WERI-Rb-1 (cell line): ENCODE results near the gene SLC5A5.
A peak's percentile ranks its signal among the peaks of the same experiment; 100 is the strongest.
"Not testable (repeated sequence)": the region's sequence is repeated elsewhere in the genome, so short reads cannot be mapped to it uniquely, and the experiment has no call there.

Source experiments
- DNase-seq: peaks from one replicate; pipeline ENCODE4 v3.0.0-alpha.2; 2020
- H3K27ac ChIP-seq: fragments of 250-450 bp; sonication (Bioruptor Pico); 2 replicates; pipeline ENCODE4 v1.5.1; 2020; ENCODE audit warnings: mild to moderate bottlenecking, moderate library complexity
- H3K27me3 ChIP-seq: fragments of 250-450 bp; sonication (Bioruptor Pico); 2 replicates; pipeline ENCODE4 v1.5.1; 2021; ENCODE audit warnings: mild to moderate bottlenecking, low read depth, moderate library complexity; ENCODE audit not compliant: insufficient read depth, severe bottlenecking
- H3K36me3 ChIP-seq: fragments of 250-450 bp; sonication (Bioruptor Pico); 2 replicates; pipeline ENCODE4 v1.5.1; 2020; ENCODE audit warnings: mild to moderate bottlenecking, moderate library complexity
- H3K4me3 ChIP-seq: 2 replicates; pipeline ENCODE4 v1.5.1; 2011; ENCODE audit warnings: low read depth, mild to moderate bottlenecking, control low read depth, low read length
- H3K9me3 ChIP-seq: fragments of 250-450 bp; sonication (Bioruptor Pico); 2 replicates; pipeline ENCODE4 v1.5.1; 2021; ENCODE audit warnings: mild to moderate bottlenecking, moderate library complexity; ENCODE audit not compliant: severe bottlenecking
- TF ChIP-seq, protein P1 (sequence below): IDR thresholded peaks from 2 replicates; pipeline ENCODE4 v1.5.1; 2011; ENCODE audit warnings: low read depth, mild to moderate bottlenecking, control low read depth, inconsistent platforms, low read length

SLC5A5 gene

DNA sequence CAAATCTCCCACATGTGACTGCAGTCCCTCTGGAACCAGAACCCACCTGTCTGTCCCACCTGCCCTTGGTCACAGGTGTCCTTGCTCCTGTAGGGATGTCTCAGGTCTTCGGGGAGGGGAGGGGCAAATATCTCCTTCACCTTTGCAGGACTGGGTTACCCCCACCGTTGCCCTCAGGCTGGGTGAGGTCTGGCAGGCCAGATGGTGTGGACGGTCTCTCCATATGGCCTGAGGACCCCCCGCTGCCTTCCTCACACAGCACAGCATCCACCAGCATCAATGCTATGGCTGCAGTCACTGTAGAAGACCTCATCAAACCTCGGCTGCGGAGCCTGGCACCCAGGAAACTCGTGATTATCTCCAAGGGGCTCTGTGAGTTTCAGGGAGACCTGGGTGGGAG, 10.0 kb downstream of the SLC5A5 start:
- Histone ChIP-seq H3K4me3 (no peak overlapping the region), H3K27me3 (no peaks in the 10 kb centered on the region), H3K27ac (peak overlapping the region; percentile 62), H3K36me3 (no peaks in the 10 kb centered on the region), H3K9me3 (no peaks in the 10 kb centered on the region)
- TF ChIP-seq, protein P1, sequence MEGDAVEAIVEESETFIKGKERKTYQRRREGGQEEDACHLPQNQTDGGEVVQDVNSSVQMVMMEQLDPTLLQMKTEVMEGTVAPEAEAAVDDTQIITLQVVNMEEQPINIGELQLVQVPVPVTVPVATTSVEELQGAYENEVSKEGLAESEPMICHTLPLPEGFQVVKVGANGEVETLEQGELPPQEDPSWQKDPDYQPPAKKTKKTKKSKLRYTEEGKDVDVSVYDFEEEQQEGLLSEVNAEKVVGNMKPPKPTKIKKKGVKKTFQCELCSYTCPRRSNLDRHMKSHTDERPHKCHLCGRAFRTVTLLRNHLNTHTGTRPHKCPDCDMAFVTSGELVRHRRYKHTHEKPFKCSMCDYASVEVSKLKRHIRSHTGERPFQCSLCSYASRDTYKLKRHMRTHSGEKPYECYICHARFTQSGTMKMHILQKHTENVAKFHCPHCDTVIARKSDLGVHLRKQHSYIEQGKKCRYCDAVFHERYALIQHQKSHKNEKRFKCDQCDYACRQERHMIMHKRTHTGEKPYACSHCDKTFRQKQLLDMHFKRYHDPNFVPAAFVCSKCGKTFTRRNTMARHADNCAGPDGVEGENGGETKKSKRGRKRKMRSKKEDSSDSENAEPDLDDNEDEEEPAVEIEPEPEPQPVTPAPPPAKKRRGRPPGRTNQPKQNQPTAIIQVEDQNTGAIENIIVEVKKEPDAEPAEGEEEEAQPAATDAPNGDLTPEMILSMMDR = no peak
- DNase-seq = peak; percentile 84

DNA sequence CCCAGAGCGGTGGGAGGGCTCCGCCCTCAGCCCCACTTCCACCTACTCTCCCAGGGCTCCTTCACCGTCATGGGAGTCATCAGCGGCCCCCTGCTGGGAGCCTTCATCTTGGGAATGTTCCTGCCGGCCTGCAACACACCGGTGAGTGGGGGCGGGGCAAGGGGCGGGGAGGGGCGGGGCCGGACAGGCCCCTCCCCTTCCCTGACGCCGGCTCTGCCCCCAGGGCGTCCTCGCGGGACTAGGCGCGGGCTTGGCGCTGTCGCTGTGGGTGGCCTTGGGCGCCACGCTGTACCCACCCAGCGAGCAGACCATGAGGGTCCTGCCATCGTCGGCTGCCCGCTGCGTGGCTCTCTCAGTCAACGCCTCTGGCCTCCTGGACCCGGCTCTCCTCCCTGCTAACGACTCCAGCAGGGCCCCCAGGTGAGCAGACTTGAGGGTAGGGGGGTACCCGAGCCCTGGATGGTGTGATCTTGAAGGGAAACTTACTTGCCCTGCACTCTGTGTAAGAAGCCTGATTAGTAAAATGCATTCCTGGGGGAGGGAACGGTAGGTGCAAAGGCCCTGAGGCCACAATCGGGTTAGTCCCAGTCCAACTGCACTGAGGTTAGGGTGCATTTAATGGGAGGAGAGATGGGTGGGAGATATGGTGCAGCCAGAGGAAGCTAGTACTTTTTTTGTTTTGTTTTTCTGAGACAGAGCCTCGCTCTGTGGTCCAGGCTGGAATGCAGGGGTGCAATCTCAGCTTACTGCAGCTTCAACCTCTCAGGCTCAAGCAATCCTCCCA, 12.1 kb downstream of the SLC5A5 start:
- Histone ChIP-seq H3K9me3 (no peaks in the 10 kb centered on the region), H3K4me3 (no peak overlapping the region), H3K27ac (no peak overlapping the region), H3K36me3 (no peaks in the 10 kb centered on the region), H3K27me3 (no peaks in the 10 kb centered on the region)
- TF ChIP-seq, protein P1 = no peak
- DNase-seq = no peak

DNA sequence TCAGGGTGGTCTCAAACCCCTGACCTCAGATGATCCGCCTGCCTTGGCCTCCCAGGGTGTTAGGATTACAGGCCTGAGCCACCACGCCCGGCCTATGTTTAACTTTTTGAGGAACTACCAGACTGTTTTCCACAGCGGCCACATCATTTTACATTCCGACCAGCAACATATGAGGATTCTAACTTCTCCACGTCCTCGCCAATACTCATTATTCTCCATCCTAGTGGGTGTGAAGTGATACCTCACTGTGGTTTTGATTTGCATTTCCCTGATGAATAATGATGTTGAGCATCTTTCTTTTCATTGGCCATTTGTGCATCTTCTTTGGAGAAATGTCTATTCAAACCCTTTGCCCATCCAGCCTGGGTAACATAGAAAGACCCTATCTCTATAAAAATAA, 14.8 kb downstream of the SLC5A5 start:
- DNase-seq = no peak
- no peaks in the 10 kb centered on the region for H3K36me3 ChIP-seq
- H3K4me3 ChIP-seq = no peak overlapping the region
- H3K27ac ChIP-seq = no peak overlapping the region
- no peaks in the 10 kb centered on the region for H3K27me3 ChIP-seq
- H3K9me3 ChIP-seq = no peaks in the 10 kb centered on the region
- TF ChIP-seq, protein P1 = no peak

DNA sequence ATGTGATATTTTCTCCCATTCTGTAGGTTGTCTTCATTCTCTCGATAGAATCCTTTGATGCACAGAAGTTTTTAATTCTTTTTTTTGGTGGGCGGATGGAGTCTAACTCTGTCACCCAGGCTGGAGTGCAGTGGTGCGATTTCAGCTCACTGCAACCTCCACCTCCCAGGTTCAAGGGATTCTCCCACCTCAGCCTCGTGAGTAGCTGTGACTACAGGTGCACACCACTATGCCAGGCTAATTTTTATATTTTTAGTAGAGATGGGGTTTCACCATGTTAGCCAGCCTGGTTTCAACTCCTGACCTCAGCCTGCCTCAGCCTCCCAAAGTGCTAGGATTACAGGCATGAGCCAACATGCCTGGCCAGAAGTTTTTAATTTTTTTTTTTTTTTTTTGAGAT, 15.5 kb downstream of the SLC5A5 start:
- H3K27me3 ChIP-seq, H3K4me3 ChIP-seq, H3K36me3 ChIP-seq, H3K27ac ChIP-seq, H3K9me3 ChIP-seq, DNase-seq: not testable (repeated sequence)

DNA sequence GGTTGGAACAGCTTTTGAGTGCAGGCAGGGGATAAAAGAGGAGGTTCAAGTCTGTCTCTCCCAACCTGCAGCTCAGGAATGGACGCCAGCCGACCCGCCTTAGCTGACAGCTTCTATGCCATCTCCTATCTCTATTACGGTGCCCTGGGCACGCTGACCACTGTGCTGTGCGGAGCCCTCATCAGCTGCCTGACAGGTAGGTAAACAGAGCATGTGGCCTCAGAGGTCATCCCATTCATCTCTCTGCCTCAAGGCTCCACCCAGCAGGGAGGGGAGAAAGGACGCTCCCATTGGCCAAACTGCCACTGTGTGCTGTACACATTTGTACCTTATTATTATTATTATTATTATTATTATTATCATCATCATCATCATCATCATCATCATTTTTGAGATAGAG, 16.5 kb downstream of the SLC5A5 start:
- no peak for DNase-seq
- Histone ChIP-seq H3K27me3 (no peaks in the 10 kb centered on the region), H3K4me3 (no peak overlapping the region), H3K36me3 (no peaks in the 10 kb centered on the region), H3K27ac (no peak overlapping the region), H3K9me3 (no peaks in the 10 kb centered on the region)
- TF ChIP-seq, protein P1 = no peak

DNA sequence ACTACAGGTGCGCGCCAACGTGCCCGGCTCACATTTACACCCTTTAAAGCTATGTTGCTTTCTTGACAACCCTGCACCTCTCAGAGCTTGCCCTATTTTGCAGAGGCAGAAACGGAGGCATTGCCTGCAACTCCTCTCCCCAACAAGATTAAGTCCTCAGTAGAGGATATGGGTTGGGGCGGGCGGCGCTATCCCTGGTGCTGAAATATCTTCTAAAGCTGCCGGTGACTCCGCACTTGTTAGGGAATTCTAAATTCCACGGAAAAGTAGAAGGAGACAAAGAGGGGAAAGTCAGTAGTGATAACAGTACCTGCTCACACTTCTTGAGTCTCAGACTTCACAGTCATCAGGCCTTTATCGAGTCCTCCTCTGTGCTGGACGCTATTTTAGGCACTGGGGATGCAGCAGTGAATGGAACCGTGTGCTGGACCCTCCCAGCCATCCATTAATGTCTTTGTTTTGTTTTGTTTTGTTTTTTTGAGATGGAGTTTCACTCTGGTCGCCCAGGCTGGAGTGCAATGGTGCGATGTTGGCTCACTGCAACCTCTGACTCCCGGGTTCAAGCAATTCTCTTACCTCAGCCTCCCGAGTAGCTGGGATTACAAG, 18.0 kb downstream of the SLC5A5 start:
- H3K27me3 ChIP-seq = no peaks in the 10 kb centered on the region
- no peaks in the 10 kb centered on the region for H3K9me3 ChIP-seq
- no peaks in the 10 kb centered on the region for H3K36me3 ChIP-seq
- no peak for DNase-seq
- TF ChIP-seq, protein P1 = no peak
- no peak overlapping the region for H3K4me3 ChIP-seq
- no peak overlapping the region for H3K27ac ChIP-seq
